Uterus (tissue), 4 donors: ENCODE data around the gene NFRKB. TPM values are rescaled to one million over a fixed set of nuclear protein-coding genes. Genes with fewer than 3 reads are reported as not detected.

Experiments
- DNase-seq, 2 donors: peaks; one replicate each; pipeline ENCODE4 v3.0.0-alpha.2; 2019 to 2020
- H3K27ac ChIP-seq, 2 donors: fragments of 200-600 bp; sonication (generic); 1 replicate in 1 of 2; 2 replicates in 1 of 2; pipeline ENCODE4 v1.5.1; 2016 to 2018
- H3K27me3 ChIP-seq, 2 donors: fragments of 200-600 bp; sonication (generic); one replicate each; pipeline ENCODE4 v1.5.1; 2018 to 2019; ENCODE audit warnings: control low read depth in 1 of 2
- H3K36me3 ChIP-seq, 2 donors: fragments of 200-600 bp; sonication (generic); one replicate each; pipeline ENCODE4 v1.5.1; 2019; ENCODE audit warnings: control low read depth in 1 of 2
- H3K4me1 ChIP-seq, 2 donors: fragments of 200-600 bp; sonication (generic); one replicate each; pipeline ENCODE4 v1.5.1; 2018 to 2019; ENCODE audit warnings: control low read depth in 1 of 2
- H3K4me3 ChIP-seq, 2 donors: fragments of 200-600 bp; sonication (generic); 1 replicate in 1 of 2; 2 replicates in 1 of 2; pipeline ENCODE4 v1.5.1; 2018 to 2019; ENCODE audit warnings: mild to moderate bottlenecking in 1 of 2
- H3K9me3 ChIP-seq, 2 donors: fragments of 200-600 bp; sonication (generic); one replicate each; pipeline ENCODE4 v1.5.1; 2019; ENCODE audit warnings: control low read depth in 1 of 2
- CTCF ChIP-seq, 4 experiments: fragments of 200-600 bp in 2 of 4; fragments of 450-650 bp in 2 of 4; sonication (generic) in 2 of 4; IDR thresholded peaks; one replicate each; pipeline ENCODE4 v1.5.1; 2016 to 2019; ENCODE audit warnings: antibody characterized with exemption in 4 of 4, mild to moderate bottlenecking in 2 of 4, moderate library complexity in 1 of 4
- POLR2A ChIP-seq, 2 donors: fragments of 450-650 bp; IDR thresholded peaks; one replicate each; pipeline ENCODE4 v1.6.1; 2016; ENCODE audit warnings: antibody characterized with exemption in 2 of 2, mild to moderate bottlenecking in 1 of 2, moderate library complexity in 1 of 2
- intact Hi-C: fragments of 100-400 bp; cut with DNase I; formaldehyde crosslinking; loops from one replicate; pipeline ENCODE4 v1.15.1; 2023; ENCODE audit warnings: low total_unique reads
- total RNA-seq, 4 donors: library from RNA; depleted of rRNA in 3 of 4; stranded (reverse); fragments of >200 nt in 3 of 4; gene quantifications; one replicate each; pipeline versions ENCODE4 v1.1.0 to v1.2.4, GENCODE V29; 2014 to 2023
- donor health status: DM: yes; HTN: yes; CAD: no.

The NFRKB gene
- total RNA-seq, 4 donors from 2014 or later = 8.8 to 59.6 (median 34.6) TPM

GRCh38 chr11:129930743-129931142, 35.4 kb upstream of the NFRKB start:
- TF ChIP-seq POLR2A (IDR thresholded peaks at IDR 0.05) (no peak), CTCF (IDR thresholded peaks at IDR 0.05) (no peak)
- intact Hi-C loops = no loop called here
- Histone ChIP-seq H3K9me3 (no peaks in the 10 kb centered on the region), H3K4me3 (no peak overlapping the region), H3K27me3 (no peaks in the 10 kb centered on the region), H3K4me1 (no peaks in the 10 kb centered on the region), H3K36me3 (no peaks in the 10 kb centered on the region), H3K27ac (no peak overlapping the region)
- no peak for DNase-seq

- Histone ChIP-seq H3K4me3 (no peak overlapping the region), H3K4me1 (no peaks in the 10 kb centered on the region), H3K36me3 (no peaks in the 10 kb centered on the region), H3K27ac (no peak overlapping the region), H3K27me3 (no peaks in the 10 kb centered on the region), H3K9me3 (no peaks in the 10 kb centered on the region)
- no peak for DNase-seq
- intact Hi-C loops = no loop called here
- TF ChIP-seq CTCF (IDR thresholded peaks at IDR 0.05) (no peak), POLR2A (IDR thresholded peaks at IDR 0.05) (no peak)
Observed at GRCh38 chr11:129930296-129930695, 34.9 kb upstream of the NFRKB start.

GRCh38 chr11:129929721-129930120, 34.3 kb upstream of the NFRKB start:
- H3K27me3 ChIP-seq = no peaks in the 10 kb centered on the region
- no peak for TF ChIP-seq CTCF (IDR thresholded peaks at IDR 0.05)
- no peak for TF ChIP-seq POLR2A (IDR thresholded peaks at IDR 0.05)
- intact Hi-C loops = no loop called here
- H3K4me3 ChIP-seq = no peak overlapping the region
- H3K27ac ChIP-seq = no peak overlapping the region
- no peaks in the 10 kb centered on the region for H3K36me3 ChIP-seq
- H3K4me1 ChIP-seq = no peaks in the 10 kb centered on the region
- DNase-seq = no peak
- no peaks in the 10 kb centered on the region for H3K9me3 ChIP-seq

GRCh38 chr11:129928923-129929692, 33.7 kb upstream of the NFRKB start:
- DNase-seq = no peak
- Histone ChIP-seq H3K4me1 (no peaks in the 10 kb centered on the region), H3K36me3 (no peaks in the 10 kb centered on the region), H3K4me3 (no peak overlapping the region), H3K27me3 (no peaks in the 10 kb centered on the region), H3K9me3 (no peaks in the 10 kb centered on the region), H3K27ac (no peak overlapping the region)
- TF ChIP-seq POLR2A (IDR thresholded peaks at IDR 0.05) = no peak
- no peak for TF ChIP-seq CTCF (IDR thresholded peaks at IDR 0.05)
- intact Hi-C loops = no loop called here

GRCh38 chr11:129922674-129923073, 27.3 kb upstream of the NFRKB start:
- no peak overlapping the region for H3K4me3 ChIP-seq
- no peaks in the 10 kb centered on the region for H3K9me3 ChIP-seq
- H3K27me3 ChIP-seq = no peaks in the 10 kb centered on the region
- intact Hi-C loops = loop anchor here (5.0 kb wide), 1 partner anchor 210 kb away; no protein-coding TSS in a partner anchor
- no peak for TF ChIP-seq POLR2A (IDR thresholded peaks at IDR 0.05)
- no peak for TF ChIP-seq CTCF (IDR thresholded peaks at IDR 0.05)
- no peak for DNase-seq
- no peaks in the 10 kb centered on the region for H3K4me1 ChIP-seq
- H3K36me3 ChIP-seq = no peaks in the 10 kb centered on the region
- no peak overlapping the region for H3K27ac ChIP-seq
